GM18505 (cell line): ENCODE measurements around the gene ANKH.
"Not testable (repeated sequence)": the region's sequence is repeated elsewhere in the genome, so short reads cannot be mapped to it uniquely, and the experiment has no call there.

Source experiments
- ATAC-seq: cut with Tn5 transposase; IDR thresholded peaks from one replicate; pipeline ENCODE4 v1.9.1; 2021; ENCODE audit not compliant: unreplicated experiment
- POLR2A ChIP-seq: IDR thresholded peaks from 4 replicates; pipeline ENCODE4 v1.6.1; 2011; ENCODE audit warnings: borderline replicate concordance; ENCODE audit not compliant: insufficient read depth, insufficient read length; ENCODE audit errors: extremely low read depth

Gene ANKH

DNA sequence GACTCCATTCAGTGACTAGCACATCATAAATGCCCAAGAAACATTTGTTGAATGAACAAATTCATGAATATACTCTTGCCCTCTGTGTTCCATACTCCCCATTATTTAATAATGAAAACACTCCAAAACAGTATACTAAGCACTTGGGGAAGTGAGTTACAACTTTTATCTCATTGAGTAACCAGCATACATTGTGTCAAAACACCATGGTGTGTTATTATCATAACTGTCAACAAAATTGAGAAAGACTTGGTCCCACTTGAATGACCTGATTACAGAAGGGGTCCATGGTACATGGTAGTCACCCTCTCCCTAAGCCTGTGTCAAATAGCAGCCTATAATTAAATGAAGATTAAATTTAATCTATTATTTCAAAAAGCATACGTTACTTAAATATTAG is 16.2 kb downstream of the ANKH start:
- TF ChIP-seq POLR2A: no peak
- ATAC-seq: no peak

DNA sequence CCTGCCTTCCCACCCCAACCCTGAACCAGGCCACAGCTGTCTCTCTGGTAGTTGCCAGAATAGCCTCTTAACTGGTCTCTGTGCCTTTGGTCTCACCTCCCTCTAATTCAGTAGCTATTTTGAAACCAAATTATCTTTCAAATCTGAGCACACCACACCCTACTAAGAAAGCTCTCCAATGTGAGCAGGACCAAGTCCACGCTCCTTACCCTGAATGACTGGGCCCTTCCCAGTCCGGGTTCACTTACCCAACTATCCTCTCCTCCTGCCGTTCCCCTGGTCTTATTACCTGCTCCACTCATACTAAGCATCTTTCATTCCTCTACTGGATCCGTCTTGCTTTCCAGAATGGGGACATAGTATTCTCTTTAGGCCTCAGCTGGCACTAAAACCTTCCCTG is 16.8 kb downstream of the ANKH start:
- TF ChIP-seq POLR2A: no peak
- no peak for ATAC-seq

DNA sequence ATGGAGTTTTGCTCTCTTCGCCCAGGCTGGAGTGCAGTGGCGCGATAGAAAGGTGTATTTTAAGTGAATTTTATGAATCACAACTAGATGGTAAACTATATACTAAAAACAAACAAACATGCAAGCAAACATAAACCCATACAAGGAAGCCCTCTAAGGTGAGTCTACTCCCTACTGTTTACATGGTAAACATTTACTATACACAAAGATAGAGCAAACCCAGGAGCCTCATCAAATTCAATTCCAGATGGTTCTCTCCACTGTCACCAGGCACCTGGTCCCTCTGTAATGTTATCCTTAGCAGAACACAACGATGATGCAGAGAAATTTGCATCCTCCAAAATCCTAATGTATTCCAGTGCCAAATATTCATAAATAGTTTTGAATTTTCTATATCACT is 17.9 kb downstream of the ANKH start:
- no peak for ATAC-seq
- TF ChIP-seq POLR2A: no peak

DNA sequence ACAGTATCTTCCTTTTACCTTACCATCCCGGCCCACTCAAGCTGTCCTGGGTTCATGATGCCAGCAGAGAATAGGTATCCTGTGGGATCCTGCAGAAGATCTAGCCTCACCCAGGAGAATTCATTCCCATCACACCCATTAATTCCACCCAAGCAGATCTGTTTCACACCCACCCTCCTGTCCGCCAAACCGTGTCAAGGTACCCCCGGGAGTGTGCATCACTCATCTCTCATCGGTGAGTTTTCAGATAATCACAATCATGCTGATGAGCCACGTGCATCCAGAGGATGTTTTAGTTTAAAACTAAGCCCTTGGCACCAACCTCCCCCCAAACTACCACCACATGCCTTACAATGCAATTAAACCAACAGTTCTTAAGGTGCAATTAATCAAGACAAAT is 18.8 kb downstream of the ANKH start:
- no peak for ATAC-seq
- no peak for TF ChIP-seq POLR2A

DNA sequence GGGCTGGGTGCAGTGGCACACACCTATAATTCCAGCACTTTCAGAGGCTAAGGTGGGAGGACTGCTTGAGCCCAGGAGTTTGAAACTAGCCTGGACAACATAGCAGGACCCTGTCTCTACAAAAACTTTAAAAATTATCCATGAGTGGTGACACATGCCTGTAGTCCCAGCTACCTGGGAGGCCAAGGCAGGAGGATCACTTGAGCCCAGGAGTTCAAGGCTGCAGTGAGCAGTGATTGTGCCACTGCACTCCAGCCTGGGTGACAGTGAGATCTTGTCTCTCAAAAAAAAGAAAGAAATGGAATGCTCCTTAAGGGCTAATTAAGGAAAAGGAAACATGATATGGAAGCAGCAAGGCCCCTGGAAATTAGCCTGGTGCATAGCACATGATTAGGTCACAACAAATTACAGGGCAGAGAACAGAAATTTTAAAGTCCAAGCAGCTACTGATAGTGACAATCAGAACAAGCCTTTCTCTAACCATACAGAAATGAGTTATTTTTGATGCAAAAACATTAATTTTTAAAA is 19.5 kb downstream of the ANKH start:
- TF ChIP-seq POLR2A: no peak
- no peak for ATAC-seq

DNA sequence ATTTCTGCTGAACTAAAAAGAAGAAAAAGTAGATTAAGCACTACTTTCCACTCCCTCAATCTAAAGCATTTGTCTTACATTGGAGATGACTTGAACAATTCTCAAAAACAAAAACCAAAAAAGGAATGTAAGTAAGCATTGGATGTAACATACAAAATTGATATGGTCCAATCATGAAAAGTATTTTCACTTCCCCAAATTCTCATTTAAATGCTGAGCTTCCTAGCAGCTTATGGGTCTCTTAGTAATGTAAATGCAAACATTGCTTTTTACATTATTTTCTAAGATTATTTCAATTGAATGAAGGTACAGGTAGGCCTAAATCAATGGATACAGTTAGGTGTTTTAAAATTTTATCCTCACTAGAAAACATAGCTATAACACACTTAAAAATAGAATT is 20.0 kb downstream of the ANKH start:
- no peak for ATAC-seq
- no peak for TF ChIP-seq POLR2A

DNA sequence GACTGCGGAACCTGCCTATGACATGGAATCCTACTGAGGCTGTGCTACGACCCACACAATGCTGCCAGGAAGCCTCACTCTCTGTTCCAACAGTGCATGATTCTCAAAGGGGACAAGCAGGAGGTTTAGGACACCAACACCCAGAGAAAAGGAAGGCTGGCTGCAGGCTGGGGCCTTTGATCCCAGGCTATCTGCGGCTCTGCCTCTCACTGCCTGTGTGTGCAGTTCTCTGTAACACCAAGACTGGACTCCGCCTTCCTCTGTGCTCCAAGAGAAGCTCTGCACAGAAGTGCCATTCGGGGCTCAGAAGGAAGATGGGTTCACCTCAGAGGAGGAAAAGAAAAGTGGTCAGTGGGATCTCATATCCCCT is 20.5 kb downstream of the ANKH start:
- no peak for TF ChIP-seq POLR2A
- ATAC-seq: no peak

DNA sequence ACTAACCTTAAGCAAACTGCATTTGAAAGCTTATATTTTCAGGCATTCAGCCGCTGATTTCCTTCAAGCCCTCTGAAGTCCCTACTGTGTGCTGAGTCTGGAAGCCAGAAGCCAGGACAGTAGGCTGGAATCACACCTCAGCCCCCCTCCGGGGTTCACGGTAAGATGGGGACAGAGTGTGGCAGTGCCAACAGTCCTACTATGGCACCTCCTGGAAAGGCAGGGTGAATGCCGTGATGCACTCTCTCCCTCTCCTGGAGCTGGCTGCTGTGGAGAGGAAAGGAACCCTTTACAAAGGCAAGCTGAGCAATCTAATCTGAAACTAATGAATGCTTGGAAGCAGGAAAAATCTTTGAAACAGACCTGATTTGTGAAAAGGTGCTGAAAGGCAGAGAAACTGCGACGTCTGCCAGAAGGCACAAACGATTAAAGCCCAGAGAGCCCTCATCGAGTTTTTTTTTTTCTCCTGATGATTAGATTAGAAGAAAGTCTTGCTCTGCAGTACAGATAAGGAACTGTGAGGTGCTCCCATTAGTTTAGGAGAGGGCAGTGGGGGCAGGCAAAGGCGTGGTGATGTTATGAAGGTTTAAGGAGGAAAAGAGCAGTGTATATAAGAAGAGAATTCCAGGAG is 21.0 kb downstream of the ANKH start:
- no peak for ATAC-seq
- no peak for TF ChIP-seq POLR2A

DNA sequence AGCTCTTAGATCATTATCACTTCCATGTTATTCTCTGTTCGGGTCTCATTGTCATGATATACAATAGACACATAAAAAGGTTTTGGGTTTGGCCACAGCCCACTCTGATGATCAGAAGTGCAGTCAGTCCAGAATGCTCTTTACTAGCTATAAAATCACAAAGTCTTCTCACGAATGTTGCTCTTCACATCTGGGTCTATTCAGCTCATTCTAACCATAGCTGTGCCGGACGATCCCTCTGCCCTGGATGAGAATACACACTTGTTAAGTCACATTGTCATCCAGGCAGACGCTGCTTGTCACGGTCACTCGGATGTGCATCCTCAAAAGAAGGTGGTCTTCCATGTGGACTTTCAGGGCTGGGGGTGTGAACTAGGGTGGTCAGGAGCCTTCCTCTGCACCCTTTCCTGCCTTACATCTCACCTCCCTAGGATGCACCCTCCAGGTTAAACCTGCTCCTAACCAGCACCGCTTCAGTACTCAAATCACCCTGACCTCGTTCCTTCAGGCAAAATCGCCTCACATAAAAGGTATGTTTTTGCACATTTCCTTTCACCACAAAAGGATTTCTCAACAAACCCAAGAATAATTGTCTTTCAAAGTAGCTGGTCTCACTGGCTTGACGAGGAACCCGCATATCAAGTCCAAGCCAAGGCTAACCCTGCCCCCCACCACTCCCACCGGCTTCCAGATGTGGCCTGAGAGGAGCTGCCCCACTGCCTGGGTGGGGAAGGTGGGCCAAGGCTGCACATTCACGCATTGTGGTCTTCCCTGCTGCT is 21.9 kb downstream of the ANKH start:
- no peak for ATAC-seq
- no peak for TF ChIP-seq POLR2A

DNA sequence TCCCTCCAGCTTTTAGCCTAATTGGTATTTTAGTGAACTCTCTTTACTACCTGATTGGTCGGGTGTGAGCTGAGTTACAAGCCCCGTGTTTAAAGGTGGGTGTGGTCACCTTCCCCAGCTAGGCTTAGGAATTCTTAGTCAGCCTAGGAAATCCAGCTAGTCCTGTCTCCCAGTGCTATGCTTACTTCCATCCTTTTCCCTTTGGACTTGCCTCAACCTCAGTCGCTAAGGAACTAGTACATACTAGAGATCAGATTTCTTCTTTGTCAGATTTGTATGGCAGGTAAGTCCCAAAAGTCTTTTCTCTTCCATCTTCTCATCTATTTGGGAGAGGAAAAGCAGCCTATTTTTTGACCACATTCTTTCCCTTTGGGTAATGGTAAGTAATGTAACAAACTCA is 22.6 kb downstream of the ANKH start:
- not testable (repeated sequence) for ATAC-seq

DNA sequence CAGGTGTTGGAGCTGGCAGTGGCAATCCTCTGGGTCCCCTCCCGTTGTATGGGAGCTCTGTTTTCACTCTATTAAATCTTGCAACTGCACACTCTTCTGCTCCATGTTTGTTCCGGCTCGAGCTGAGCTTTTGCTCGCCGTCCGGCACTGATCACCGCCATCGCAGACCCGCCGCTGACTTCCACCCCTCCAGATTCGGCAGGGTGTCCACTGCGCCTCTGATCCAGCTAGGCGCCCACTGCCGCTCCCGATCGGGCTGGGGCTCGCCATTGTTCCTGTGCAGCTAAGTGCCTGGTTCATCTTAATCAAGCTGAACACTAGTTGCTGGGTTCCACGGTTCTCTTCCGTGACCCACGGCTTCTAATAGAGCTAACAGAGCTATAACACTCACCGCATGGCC is 23.2 kb downstream of the ANKH start:
- TF ChIP-seq POLR2A: no peak
- ATAC-seq: no peak

DNA sequence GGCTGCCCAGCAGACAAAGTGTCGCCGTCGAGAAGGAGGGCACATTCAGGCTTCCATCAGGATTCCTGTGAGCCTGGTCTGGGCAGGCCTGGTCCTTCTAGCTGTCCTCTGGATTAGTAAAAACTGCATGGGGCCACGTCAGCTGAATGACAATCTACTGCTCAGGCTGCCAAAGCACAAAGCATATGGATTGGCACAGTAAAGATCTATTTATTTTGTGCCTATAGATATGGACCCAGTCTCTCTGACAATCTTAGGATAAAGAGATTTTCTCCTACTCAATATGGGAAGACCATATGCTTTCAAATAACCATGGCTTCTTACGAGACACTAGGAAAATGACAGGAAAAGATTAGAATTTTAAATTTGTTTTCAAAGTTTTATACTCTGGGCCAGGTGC is 24.1 kb downstream of the ANKH start:
- no peak for TF ChIP-seq POLR2A
- no peak for ATAC-seq

DNA sequence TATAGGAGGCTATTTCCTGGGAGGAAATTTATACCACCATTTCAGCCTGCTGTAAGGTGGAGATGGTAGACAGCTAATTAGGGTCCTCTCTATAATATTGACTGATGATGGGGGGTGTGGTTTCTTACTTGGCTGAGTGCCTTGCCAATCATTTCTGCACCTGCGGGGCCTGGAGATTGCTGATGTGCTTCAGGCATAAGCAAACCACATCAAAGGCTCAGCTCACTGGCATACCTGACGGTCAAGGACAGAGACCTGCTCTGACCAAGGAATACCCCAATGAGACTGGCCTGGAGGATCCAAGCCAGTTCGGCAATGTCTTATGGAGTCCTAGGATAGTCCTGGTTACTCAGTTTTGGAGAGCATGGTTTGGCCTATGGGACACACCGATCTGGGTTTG is 29.5 kb downstream of the ANKH start:
- no peak for TF ChIP-seq POLR2A
- no peak for ATAC-seq

DNA sequence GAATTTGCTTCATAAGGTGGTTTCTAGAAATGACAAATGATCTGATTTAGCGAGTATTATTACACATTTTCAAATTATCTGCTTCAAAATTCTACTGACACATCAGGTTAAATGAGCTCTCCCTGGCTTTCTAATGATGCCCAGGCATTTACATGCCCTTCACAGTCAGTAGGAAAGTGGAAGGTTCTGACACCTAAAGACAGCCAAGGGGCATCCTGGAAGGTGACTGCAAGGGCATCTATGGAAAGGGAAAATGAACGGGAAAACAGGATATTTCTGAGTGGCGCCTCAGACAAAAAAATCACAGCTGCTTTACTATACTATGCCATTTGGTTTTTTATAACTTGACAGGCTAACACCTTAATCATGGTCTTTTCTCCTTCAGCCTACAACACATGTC is 31.0 kb downstream of the ANKH start:
- no peak for ATAC-seq
- TF ChIP-seq POLR2A: no peak
